Adrenal gland (tissue), 5 donors: ENCODE results near the gene LMO3.

Experiments used
- POLR2A ChIP-seq, 2 donors: fragments of 450-650 bp; IDR thresholded peaks; one replicate each; pipeline ENCODE4 v1.6.1; 2017; ENCODE audit warnings: antibody characterized with exemption in 2 of 2, mild to moderate bottlenecking in 2 of 2, moderate library complexity in 1 of 2
- TF ChIP-seq, protein P1 (sequence below), 6 experiments: fragments of 450-650 bp in 4 of 6; fragments of 200-600 bp in 2 of 6; sonication (generic) in 1 of 6; IDR thresholded peaks; 1 replicate in 5 of 6; 2 replicates in 1 of 6; pipeline versions ENCODE4 v1.5.1 to v1.8.0; 2016 to 2021; ENCODE audit warnings: antibody characterized with exemption in 6 of 6, mild to moderate bottlenecking in 2 of 6, moderate library complexity in 1 of 6
- donor health status: DM: no; HTN: no; CAD: no.

DNA sequence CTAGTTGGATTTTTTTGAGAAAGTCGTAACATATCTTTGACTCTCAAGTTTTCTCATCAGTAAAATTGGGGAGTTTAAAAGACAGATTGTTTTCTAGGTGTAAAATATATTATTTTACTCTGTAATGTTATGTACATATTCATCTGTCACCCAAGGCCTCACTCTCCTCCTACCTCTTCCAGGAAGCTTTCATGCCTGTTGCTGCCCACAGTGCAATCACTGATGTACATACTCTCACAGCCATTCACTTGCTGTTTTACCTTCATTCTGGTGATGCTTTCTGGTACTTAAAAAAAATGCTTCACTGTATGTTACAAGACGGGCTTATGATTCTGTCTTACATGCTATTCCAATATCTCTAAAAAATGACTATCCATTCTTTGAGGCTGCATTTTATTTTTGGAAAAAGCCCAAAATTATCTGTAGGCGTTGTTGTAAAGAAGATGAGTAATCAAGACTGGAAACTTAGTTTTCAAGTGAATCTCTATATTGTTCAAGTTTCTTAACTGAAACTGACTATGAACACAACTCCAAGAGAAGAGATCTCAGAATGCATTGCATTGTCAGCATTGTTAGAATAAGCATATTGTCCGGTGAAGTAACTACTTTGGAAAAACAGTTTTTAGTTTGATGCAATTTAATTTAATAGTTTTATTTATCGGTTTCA lies 82.5 kb downstream of the LMO3 start:
- TF ChIP-seq, protein P1, sequence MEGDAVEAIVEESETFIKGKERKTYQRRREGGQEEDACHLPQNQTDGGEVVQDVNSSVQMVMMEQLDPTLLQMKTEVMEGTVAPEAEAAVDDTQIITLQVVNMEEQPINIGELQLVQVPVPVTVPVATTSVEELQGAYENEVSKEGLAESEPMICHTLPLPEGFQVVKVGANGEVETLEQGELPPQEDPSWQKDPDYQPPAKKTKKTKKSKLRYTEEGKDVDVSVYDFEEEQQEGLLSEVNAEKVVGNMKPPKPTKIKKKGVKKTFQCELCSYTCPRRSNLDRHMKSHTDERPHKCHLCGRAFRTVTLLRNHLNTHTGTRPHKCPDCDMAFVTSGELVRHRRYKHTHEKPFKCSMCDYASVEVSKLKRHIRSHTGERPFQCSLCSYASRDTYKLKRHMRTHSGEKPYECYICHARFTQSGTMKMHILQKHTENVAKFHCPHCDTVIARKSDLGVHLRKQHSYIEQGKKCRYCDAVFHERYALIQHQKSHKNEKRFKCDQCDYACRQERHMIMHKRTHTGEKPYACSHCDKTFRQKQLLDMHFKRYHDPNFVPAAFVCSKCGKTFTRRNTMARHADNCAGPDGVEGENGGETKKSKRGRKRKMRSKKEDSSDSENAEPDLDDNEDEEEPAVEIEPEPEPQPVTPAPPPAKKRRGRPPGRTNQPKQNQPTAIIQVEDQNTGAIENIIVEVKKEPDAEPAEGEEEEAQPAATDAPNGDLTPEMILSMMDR (IDR thresholded peaks at IDR 0.05) = no peak
- no peak for TF ChIP-seq POLR2A (IDR thresholded peaks at IDR 0.05)
